Jurkat, Clone E6-1 (cell line): ENCODE data around the gene KRTAP1-4. TPM values are rescaled to one million over a fixed set of nuclear protein-coding genes. Genes with fewer than 3 reads are reported as not detected.
"Not testable (repeated sequence)": the region's sequence is repeated elsewhere in the genome, so short reads cannot be mapped to it uniquely, and the experiment has no call there.

Source experiments
- DNase-seq: peaks from one replicate; pipeline ENCODE4 v3.0.0-alpha.2; 2011; ENCODE audit warnings: low read depth, low spot score
- H3K4me3 ChIP-seq: 2 replicates; pipeline ENCODE4 v1.5.1; 2011; ENCODE audit warnings: mild to moderate bottlenecking, low read length, control low read depth, moderate library complexity
- polyA plus RNA-seq: library from polyadenylated mRNA; unstranded; fragments of >200 nt; gene quantifications from one replicate; pipeline ENCODE4 v1.2.1, GENCODE V29; 2012; ENCODE audit warnings: missing spikeins; ENCODE audit not compliant: insufficient read length, insufficient read depth

Gene KRTAP1-4, protein sequence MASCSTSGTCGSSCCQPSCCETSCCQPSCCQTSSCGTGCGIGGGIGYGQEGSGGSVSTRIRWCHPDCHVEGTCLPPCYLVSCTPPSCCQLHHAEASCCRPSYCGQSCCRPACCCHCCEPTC
- not detected for polyA plus RNA-seq

DNA sequence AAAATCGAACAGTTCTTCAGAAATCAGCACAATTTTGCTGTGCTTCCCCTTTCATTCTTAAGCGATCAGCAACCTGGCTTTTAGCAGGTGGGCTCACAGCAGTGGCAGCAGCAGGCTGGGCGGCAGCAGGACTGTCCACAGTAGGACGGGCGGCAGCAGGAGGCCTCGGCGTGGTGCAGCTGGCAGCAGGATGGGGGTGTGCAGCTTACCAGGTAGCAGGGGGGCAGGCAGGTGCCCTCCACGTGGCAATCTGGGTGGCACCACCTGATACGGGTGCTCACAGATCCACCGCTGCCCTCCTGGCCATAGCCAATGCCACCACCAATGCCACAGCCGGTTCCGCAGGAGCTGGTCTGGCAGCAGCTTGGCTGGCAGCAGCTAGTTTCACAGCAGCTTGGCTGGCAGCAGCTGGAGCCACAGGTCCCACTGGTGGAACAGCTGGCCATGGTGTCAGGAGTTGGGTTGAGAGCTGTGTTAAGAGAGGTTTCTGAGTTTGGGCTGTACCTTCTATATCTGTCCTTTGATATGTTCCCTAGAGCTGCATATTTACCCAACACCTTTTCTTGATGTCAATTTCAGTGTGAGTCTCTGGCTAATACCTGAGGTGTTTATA is at the start of gene KRTAP1-4:
Gene KRTAP1-4, minus strand, starts transcription at position 563 of the 613 bp plus-strand sequence. Its CDS starts 117 bp downstream, at position 446.
- no peak for DNase-seq

DNA sequence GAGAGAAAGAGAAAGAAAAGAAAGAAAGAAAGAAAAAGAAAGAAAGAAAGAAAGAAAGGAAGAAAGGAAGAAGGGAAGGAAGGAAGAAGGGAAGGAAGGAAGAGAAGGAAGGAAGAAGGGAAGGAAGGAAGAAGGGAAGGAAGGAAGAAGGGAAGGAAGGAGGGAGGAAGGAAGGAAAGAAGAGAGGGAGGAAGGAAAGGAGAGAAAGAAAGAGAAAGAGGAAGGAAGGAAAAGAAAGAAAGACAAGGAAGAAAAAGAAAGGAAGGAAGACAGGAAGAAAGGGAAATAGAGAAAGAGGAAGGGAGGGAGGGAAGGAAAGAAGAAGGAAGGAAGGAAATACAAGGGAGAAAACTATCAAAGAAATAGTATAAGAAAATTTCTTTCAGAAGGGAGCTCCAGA is 46.8 kb upstream of the KRTAP1-4 start:
- no peak for DNase-seq
- H3K4me3 ChIP-seq: no peak overlapping the region

More for the DNA sequence above, at the start of gene KRTAP1-4:
- no peak within 1 kb of the TSS for H3K4me3 ChIP-seq

DNA sequence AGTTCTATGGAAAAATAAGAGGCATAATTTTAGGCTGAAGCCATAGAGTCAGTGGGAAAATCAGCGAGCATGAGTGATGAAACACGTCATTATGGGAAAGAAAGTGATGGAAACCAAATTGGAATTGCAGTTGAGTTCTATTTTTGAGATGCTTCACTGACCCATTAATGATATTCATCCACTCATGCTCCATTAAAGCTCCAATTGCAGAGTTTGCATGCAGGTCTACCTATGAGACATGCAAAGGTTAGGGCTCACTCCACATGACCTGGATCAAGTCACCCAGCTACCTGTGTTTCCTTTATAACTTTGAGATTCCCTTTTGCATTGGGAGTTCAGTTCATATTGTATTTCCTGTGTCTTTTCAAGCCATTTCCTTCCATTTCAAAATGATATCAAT is 43.7 kb upstream of the KRTAP1-4 start:
- no peak for DNase-seq
- H3K4me3 ChIP-seq: no peak overlapping the region

DNA sequence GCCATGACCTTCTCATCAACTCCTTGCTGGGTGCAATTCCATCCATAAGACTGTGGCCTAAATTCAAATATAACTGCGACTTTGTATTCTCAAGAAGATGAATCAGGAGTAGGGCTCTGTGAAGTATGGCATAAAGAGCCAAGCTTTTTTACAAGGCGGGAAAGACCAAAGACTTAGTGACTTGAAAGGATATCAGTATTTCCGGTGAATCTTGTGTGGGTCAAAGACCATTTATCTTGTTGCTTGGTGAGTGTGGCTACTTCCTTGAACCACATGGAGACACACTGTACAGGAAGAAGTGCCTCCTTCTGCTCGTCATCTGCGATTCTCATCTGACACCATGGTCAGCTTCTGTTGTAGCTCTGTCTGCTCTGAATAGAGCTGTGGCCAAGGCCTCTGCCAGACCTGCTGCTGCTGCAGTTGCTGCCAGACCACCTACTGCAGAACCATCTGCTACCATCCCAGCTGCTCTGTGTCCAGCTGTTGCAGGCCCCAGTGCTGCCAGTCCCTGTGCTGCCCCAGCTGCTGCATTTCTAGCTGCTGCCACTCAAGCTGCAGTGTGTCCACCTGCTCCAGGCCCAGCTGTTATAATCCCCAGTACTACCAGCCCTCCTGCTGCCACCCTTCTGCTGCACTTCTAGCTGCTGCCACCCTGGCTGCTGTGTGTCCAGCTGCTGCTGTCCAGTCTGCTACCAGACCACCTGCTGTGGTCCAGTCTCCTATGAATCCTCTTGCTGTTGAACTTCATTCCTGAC is 41.8 kb upstream of the KRTAP1-4 start:
- H3K4me3 ChIP-seq: no peak overlapping the region
- no peak for DNase-seq

DNA sequence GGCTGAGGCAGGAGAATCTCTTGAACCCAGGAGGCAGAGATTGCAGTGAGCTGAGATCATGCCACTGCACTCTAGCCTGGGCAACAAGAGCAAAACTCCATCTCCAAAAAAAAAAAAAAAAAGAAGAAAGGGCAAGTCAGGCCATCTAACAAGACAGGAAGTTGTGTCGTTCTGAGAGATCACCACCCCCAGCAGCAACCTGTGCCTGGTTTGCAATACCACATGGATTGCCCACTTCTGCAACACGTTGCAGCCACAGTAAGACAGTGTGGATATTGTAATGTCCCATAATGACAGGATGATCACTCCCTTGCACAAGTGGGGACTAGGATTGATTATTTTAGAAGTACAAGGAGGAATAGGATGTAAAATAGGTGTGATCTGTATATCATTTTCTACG is 39.0 kb upstream of the KRTAP1-4 start:
- no peak overlapping the region for H3K4me3 ChIP-seq
- DNase-seq: no peak

DNA sequence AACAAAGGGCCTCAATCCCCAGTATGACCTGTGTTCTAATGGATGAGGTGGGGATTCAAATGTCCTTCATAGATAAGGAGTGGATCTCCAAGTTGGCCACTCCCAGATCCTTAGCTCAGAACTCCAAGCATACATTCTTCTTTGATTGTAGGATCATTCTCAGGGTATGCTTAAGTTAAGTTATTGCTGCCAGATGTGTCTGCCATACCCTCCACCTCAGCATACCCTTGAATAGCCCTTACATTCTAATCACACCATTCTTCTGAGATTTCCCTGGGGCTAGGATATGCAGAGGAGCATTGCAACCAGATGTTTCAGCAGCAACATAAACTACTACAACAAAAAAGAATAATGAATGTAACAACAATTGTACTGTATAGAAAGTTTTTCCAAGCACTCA is 37.3 kb upstream of the KRTAP1-4 start:
- no peak for DNase-seq
- no peak overlapping the region for H3K4me3 ChIP-seq

DNA sequence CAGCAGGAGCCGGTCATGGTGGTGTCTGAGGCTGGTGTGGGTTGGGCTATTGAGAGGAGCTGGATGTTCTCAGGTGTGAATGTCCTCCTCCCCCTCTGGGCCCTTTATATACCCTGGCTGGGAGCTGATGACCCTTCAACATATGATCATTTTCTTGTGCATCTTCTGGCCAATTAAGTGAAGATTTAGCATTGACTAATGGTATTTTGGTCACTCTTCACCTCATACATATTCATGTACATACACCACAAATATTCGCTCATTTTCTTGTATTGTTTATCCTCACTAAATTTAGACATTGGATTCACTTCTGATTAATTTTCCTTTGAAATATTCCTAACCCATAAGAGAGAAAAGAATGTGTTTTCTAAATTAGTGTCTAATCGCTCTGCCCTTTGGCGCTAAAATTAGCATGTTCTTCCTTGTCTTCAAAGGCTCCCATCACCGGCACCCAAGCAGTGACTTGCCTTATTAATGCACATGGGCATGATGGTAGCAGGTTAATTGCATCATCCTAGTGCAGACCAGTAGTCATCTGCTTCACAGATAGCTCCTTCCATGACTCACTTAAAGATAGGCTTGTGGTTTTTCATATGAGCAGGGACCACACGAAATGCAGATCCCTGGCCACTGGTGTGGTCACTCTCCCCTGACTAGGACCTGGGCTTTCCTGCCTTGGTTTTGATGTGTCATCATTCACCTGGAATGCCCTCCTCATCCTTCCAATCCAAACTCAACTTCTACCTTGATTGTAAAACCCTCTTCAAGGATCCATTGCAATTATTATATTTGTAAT is 36.0 kb upstream of the KRTAP1-4 start, which contains the start of gene KRTAP2-4:
Gene KRTAP2-4, minus strand, starts transcription at position 51 of the 796 bp plus-strand sequence. Its CDS starts 34 bp downstream, at position 17.
- H3K4me3 ChIP-seq: no peak within 1 kb of the TSS
- no peak for DNase-seq

DNA sequence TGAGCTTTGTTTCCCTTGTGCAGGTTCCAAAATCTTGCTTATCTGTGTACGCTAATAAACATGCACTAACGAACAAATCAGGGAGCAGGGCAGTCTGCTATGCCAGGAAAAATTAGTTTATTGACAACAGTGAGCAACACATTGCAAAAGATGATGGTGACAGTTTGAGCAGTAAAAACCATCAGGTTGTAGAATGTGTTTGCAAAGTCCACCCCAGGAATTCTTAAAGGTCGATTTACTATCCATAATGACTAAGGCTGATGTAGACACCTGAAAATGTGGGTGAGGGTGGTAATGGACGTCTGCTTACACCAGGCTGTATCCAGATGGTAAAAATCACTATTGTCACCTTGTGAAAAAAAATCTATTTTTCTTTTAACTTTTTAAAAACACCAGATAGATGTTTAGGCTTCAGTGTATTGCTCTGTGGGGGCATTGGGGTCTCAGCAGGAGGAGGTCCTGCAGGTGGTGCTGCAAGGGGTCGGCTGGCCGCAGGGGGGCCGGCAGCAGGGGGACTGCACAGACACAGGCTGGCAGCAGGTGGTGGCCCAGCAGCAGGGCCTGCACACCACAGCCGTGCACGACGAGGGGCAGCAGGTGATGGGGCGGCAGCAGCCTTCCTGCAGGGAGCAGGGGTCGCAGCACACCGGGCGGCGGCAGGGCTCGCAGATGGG is 35.2 kb upstream of the KRTAP1-4 start:
- DNase-seq: not testable (repeated sequence)

DNA sequence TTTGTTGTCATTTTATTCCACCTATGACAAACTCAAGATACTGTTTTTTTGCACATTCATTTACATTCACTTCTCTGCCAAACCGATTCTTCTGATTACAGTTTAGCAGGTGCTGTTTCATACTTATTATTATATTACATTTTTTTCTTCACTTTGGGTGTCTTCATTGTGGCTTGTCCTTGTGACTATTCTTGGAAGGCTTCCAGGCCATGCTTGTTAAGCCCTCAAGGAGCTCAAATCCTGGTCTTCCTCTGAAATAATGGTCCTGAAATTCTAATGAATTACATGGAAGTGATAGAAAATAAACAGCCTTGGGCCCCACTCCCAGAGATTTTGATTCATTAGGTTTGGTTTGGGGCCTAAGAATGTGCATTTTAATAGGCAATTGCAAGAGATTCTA is 34.3 kb upstream of the KRTAP1-4 start:
- DNase-seq: no peak
- H3K4me3 ChIP-seq: no peak overlapping the region

More for the DNA sequence above, 35.2 kb upstream of the KRTAP1-4 start:
- H3K4me3 ChIP-seq: not testable (repeated sequence)

DNA sequence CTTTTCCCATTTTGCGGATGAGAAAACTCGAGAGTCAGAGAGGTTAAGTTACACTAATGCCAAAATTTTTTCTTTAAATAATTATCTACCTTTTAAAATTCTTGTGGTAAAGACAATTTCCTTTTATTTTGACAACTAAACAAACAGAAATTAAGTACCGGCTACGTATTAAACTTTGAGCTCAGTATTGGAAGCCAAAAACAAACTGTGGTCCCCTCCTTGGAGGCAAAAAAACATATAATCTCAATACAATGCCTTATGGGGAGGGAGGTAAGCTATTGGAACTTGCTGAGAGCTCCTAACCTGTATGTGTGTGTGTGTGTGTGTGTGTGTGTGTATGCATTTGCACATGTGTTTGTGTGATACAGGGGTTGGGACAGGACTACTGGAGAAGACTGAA is 33.5 kb upstream of the KRTAP1-4 start:
- DNase-seq: no peak
- no peak overlapping the region for H3K4me3 ChIP-seq

DNA sequence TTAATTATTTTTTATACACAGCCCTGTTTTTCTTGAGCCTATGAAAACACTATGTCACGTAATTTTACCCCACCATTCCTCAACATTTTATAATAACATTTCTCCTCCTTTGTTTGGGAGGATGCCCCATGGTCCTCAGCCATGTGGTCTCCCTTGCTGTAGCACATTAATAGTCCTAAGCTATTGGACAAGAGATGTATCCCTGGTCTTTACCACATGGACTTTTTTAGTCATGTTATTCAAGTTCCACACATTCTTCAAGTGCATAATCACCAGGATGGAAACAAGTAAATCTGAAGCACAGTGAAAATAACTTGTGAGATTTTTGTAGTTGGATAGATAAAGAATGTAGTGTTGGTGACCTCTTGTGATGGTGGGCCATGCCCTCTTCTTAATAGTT is 32.0 kb upstream of the KRTAP1-4 start:
- DNase-seq: no peak
- no peak overlapping the region for H3K4me3 ChIP-seq

DNA sequence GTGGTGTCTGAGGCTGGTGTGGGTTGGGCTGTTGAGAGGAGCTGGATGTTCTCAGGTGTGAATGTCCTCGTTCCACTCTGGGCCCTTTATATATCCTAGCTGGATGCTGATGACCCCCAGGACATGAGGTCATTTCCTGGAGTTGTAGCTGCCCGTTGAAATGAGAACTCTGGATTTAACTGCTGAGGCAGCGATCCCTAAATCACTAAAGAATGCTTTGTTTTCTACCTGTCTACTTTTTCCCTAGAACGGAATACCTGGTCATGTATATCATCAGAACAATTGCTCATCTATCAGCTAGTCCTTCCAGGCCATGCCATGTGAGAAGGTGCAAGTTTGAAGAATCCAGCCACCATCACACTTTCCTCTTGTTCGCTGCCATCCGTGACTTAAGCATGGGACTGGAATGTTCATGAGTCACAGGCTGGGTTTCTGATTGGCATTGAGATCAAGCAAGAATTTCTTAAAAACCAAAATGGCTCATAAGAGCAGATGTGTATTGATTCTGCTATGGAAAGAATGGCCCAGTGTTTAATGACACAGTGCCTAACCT is 30.1 kb upstream of the KRTAP1-4 start, which contains the start of gene KRTAP2-3:
Gene KRTAP2-3, minus strand, starts transcription at position 63 of the 553 bp plus-strand sequence. CDS start 64 bp downstream, outside the sequence.
- no peak for DNase-seq
- H3K4me3 ChIP-seq: no peak within 1 kb of the TSS

DNA sequence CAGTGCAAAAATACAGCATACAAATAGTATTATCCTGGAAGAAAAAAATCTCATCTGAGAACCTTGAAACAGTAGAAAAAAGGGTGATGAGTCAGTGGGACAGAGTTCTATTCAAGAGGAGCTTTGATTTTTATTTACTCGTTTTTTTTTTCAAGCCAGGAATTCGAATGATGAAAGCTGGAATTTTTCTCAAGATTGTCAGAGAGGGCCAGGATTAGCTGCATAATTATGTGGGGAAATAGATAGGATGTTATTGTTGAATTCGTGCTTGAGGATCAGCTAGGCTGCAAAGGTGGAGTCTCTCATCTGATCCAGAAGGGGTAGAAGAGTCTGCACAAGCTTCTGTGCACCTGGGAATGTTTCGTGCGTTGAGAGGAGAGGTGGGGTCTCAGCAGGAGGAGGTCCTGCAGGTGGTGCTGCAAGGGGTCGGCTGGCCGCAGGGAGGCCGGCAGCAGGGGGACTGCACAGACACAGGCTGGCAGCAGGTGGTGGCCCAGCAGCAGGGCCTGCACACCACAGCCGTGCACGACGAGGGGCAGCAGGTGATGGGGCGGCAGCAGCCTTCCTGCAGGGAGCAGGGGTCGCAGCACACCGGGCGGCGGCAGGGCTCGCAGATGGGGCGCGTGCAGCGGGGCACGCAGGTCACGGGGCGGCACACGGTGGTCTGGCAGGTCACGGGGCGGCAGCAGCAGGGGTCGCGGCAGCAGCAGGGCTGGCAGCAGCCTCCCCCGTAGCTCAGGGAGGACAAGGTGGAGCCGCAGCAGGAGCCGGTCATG is 29.5 kb upstream of the KRTAP1-4 start:
- DNase-seq, H3K4me3 ChIP-seq: not testable (repeated sequence)

DNA sequence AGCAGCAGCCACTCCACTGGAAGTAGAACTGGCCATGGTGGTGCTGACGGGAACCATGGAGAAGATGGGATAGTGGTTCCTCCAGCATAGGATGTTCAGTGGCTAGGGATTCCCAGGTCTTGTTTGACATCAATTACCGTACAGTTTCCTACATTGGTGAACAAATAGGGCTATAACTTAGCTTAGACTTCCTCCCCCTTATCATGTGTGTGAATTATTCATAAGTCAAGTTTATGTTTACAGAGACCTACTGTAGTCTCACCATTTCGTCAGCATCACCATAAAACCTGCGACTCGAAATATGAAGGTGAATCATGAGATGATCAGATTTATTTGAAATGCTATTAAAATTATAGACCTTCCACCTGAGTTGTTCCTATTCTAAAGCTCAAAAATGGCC is 28.7 kb upstream of the KRTAP1-4 start:
- DNase-seq: no peak
- no peak overlapping the region for H3K4me3 ChIP-seq

DNA sequence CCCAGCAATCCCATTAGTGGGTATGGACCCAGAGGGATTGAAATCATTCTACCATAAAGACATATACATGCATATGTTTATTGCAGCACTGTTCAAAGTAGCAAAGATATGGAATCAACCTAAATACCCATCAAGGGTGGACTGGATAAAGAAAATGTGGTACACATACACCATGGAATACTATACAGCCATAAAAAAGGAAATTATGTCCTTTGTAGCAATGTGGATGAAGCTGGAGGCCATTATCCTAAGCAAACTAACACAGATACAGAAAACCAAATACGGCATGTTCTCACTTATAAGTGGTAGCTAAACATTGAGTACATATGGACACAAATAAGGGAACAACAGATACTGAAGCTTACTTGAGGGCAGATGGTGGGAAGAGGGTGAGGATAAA is 27.6 kb upstream of the KRTAP1-4 start:
- no peak overlapping the region for H3K4me3 ChIP-seq
- DNase-seq: no peak

DNA sequence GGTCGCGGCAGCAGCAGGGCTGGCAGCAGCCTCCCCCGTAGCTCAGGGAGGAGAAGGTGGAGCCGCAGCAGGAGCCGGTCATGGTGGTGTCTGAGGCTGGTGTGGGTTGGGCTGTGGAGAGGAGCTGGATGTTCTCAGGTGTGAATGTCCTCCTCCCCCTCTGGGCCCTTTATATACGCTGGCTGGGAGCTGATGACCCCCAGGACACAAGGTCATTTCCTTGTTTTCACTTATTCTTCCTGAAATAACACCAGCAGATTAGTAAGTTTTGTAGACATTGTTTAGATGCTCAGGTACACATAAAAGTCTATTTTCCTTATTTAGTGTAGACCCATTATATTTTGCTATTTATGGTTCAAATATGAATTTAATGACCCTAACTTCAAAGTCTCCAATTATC is 25.1 kb upstream of the KRTAP1-4 start, which contains the start of gene KRTAP2-2:
Gene KRTAP2-2, minus strand, starts transcription at position 101 of the 400 bp plus-strand sequence. Its CDS starts 19 bp downstream, at position 82.
- H3K4me3 ChIP-seq, DNase-seq: not testable (repeated sequence)

DNA sequence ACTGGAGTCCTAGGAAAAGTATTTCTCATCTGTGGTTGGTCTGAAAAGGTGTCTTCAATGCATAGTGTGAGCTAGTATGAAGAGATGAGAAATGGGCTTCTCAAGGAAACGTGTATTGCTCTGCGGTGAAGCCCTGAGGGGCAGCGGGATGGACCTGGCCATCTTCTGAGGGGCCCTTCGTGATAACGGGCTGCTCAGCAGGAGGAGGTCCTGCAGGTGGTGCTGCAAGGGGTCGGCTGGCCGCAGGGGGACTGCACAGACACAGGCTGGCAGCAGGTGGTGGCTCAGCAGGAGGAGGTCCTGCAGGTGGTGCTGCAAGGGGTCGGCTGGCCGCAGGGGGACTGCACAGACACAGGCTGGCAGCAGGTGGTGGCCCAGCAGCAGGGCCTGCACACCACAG is 24.6 kb upstream of the KRTAP1-4 start:
- not testable (repeated sequence) for H3K4me3 ChIP-seq, DNase-seq

DNA sequence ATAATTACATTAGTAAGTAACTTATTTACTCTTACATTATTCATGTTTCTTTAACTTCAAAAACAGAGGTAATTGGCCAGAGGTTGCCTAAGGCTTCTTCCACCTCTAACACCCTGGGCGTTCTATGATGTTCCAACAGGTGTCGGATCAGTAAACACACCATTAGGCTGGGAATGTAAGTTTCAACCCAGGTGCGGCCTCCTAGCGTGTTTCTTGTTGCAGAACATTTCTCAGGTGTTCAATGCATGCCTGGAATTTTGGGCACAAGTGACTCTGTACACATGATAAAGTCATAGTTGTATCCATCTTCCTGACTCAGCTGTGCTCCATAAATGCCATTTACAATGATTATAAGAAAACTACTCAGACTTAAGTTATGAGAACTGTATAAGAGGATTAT is 24.0 kb upstream of the KRTAP1-4 start:
- H3K4me3 ChIP-seq: no peak overlapping the region

More for the DNA sequence above, 24.0 kb upstream of the KRTAP1-4 start:
- no peak for DNase-seq
